Right ventricle myocardium superior (tissue), 1 donor: Measurements from ENCODE around the gene TNNI2. TPM values are rescaled to one million over a fixed set of nuclear protein-coding genes. Genes with fewer than 3 reads are reported as not detected.

Experiments
- ATAC-seq: fragments of 200-7000 bp; cut with Tn5 transposase; one replicate; pipeline ENCODE4 v1.9.1; 2020; ENCODE audit warnings: mild to moderate bottlenecking; ENCODE audit not compliant: poor library complexity
- DNase-seq: peaks from one replicate; pipeline ENCODE4 v3.0.0-alpha.2; 2020
- intact Hi-C: fragments of 100-400 bp; cut with DNase I; formaldehyde crosslinking; loops from one replicate; pipeline ENCODE4 v1.11.2; 2022
- microRNA-seq: library from miRNA; unstranded; fragments of <30 nt; microRNA quantifications from one replicate; pipeline ENCODE4 v1.2.0, GENCODE V29; 2020
- total RNA-seq: library from RNA; stranded (reverse); fragmentation: NEBNext Ultra II Directional; extraction: Animal tissue kit (Norgen Biotek cat#: 25700); gene quantifications from one replicate; pipeline ENCODE4 v1.2.1, GENCODE V29; 2021
- donor health status: DM: no; HTN: yes; CAD: no; lungs with severe emphysema.

The TNNI2 gene
- total RNA-seq, 1 donor from 2014 or later = not detected

GRCh38 chr11:1889224-1889930 is 50.6 kb downstream of the TNNI2 start:
- ATAC-seq (peak; percentile 20), DNase-seq (peak; percentile 62)
- intact Hi-C loops = loop anchor here (10.0 kb wide), 1 partner anchor 255 kb away; no protein-coding TSS in a partner anchor

- ATAC-seq (no peak), DNase-seq (no peak)
- intact Hi-C loops = loop anchor here (10.0 kb wide), 1 partner anchor 255 kb away; no protein-coding TSS in a partner anchor
Measured at GRCh38 chr11:1889941-1890855, 51.4 kb downstream of the TNNI2 start.

Small RNA genes within 50 kb of the gene (microRNA-seq; reads per million reads assigned to microRNA genes)
- gene MIR4298 (not detected), gene MIR7847 (not detected)

Other genes starting within 250 kb of the TNNI2 start
- gene KRTAP5-2, start 240.7 kb upstream of the TNNI2 start, total RNA-seq = not detected
- not detected for gene KRTAP5-3, start 230.5 kb upstream of the TNNI2 start, total RNA-seq
- not detected for gene KRTAP5-4, start 216.8 kb upstream of the TNNI2 start, total RNA-seq
- gene KRTAP5-5, start 209.2 kb upstream of the TNNI2 start, total RNA-seq = not detected
- gene KRTAP5-6, start 141.8 kb upstream of the TNNI2 start, total RNA-seq = not detected
- 1.1 TPM for gene IFITM10, start 88.4 kb upstream of the TNNI2 start, total RNA-seq
- gene CTSD, start 75.1 kb upstream of the TNNI2 start, total RNA-seq = 986 TPM
- not detected for gene SYT8, start 4.0 kb upstream of the TNNI2 start, total RNA-seq
- gene LSP1, start 14.1 kb downstream of the TNNI2 start, total RNA-seq = 23.0 TPM
- 5.8 TPM for gene PRR33, start 52.9 kb downstream of the TNNI2 start, total RNA-seq
- gene TNNT3, start 80.7 kb downstream of the TNNI2 start, total RNA-seq = 35.7 TPM
- 99.3 TPM for gene MRPL23, start 108.4 kb downstream of the TNNI2 start, total RNA-seq
- gene H19, start 158.9 kb downstream of the TNNI2 start, total RNA-seq = 420 TPM